ENCODE measurements around the gene ETNK1. TPM values are rescaled to one million over a fixed set of nuclear protein-coding genes. Genes with fewer than 3 reads are reported as not detected.
A peak's percentile ranks its signal among the peaks of the same experiment; 100 is the strongest.

Gene ETNK1
- total RNA-seq, 1 donor from 2014 or later, result 93.1 TPM

DNA sequence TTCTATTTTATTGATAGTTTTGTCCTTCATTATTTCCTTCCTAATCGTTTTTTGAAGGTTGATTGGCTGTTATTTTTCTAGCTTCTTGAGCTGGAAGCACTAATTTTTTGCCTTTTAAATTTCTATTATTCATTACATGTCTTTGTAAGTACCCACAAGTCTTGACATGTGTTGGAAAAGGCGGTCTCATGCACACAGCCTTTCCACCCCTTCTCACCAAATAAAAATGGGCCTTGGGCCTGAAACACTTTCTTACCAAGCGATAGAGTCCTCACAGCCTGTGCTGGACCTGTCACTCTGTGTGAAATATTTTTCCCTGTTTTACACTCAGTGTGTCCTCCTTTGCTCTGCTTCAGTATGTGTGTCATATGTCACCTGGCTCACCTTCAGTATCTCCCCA, 9.9 kb downstream of the ETNK1 start:
- DNase-seq (ENCODE audit: extremely low spot score, unreplicated experiment), result no peak
- H3K27me3 Mint-ChIP-seq, result no peaks in the 10 kb centered on the region
- peaks cover 50% of the 10 kb centered on the region for H3K36me3 Mint-ChIP-seq
- no peaks in the 10 kb centered on the region for H3K4me1 Mint-ChIP-seq (ENCODE audit: unreplicated experiment)
- no peak overlapping the region for H3K4me3 Mint-ChIP-seq
- no peak for TF ChIP-seq CTCF (conservative IDR thresholded peaks at IDR 0.05)
- H3K27ac Mint-ChIP-seq, result peak overlapping the region; percentile 11
- no peaks in the 10 kb centered on the region for H3K9me3 Mint-ChIP-seq

DNA sequence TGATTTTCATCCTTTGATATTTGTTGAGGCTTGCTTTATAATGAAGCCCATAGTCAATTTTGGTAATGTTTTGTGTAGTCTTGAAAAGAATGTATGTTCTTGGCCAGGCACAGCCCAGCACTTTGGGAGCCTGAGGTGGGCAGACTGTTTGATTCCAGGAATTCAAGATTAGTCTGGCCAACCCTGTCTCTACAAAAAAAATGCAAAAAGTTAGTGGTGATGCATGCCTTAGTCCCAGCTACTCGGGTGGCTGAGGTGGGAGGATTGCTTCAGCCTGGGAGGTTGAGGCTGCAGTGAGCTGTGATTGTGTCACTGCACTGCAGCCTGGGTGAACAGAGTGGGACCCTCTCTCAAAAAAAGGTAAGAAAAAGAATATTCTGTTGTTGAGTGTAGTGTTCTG, 10.8 kb downstream of the ETNK1 start:
- no peak for DNase-seq (ENCODE audit: extremely low spot score, unreplicated experiment)
- no peaks in the 10 kb centered on the region for H3K9me3 Mint-ChIP-seq
- TF ChIP-seq CTCF (conservative IDR thresholded peaks at IDR 0.05), result no peak
- H3K27ac Mint-ChIP-seq, result no peak overlapping the region
- no peaks in the 10 kb centered on the region for H3K4me1 Mint-ChIP-seq (ENCODE audit: unreplicated experiment)
- peaks cover 45% of the 10 kb centered on the region for H3K36me3 Mint-ChIP-seq
- H3K27me3 Mint-ChIP-seq, result no peaks in the 10 kb centered on the region
- no peak overlapping the region for H3K4me3 Mint-ChIP-seq

DNA sequence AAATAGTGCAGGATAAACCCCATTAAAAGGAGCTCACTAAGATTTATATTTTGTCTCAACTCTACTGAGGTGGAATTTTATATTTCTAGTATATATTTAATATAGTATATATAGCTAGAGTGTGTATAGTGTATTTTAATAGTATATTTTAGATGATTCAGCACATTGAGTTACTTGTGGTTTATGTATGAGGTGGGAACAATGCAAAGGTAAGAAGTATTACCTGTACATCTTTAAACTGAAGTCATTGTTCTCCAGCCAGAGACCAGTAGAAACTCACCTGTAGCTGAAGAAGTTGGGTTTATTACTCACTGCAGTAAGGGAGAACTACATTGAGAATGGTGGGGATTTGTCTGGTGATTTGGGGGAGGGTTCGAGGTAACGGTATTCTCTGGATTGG, 15.9 kb downstream of the ETNK1 start:
- peaks cover 38% of the 10 kb centered on the region for H3K36me3 Mint-ChIP-seq
- H3K27me3 Mint-ChIP-seq, result no peaks in the 10 kb centered on the region
- no peaks in the 10 kb centered on the region for H3K9me3 Mint-ChIP-seq
- no peak for DNase-seq (ENCODE audit: extremely low spot score, unreplicated experiment)
- TF ChIP-seq CTCF (conservative IDR thresholded peaks at IDR 0.05), result no peak
- H3K27ac Mint-ChIP-seq, result no peak overlapping the region
- H3K4me1 Mint-ChIP-seq (ENCODE audit: unreplicated experiment), result no peaks in the 10 kb centered on the region
- H3K4me3 Mint-ChIP-seq, result no peak overlapping the region

DNA sequence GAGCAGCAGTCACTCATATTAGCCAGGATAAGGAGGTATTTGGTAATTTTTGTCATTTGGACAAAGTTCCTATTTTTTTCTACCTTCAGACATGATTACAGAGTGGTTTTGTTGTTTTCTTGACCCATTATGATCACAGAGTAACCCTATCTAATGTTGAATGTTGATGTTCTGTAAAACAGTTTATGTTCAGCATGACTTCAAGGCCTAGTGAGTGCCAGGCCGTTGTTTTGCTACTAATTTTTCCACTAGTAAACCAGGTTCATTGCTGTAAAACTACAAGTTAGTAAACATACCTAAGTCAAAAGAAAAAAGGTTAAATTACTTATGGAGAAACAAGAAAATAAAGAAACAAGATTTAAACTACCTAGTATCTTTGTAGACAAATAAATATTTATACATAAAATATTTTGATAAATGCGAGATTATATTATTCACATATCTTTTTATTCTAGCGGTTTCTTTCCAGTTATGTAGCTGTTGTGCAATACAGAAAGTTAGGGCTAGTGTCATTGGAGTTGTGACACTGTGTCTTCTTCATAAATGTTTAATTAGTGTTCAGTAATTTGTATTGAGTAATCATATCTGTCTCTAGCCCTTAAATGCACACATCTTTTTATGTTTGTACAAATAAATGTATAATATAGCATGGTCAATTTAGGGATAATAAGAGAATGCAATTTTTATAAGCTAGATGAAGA, 16.5 kb downstream of the ETNK1 start:
- no peak overlapping the region for H3K27ac Mint-ChIP-seq
- H3K4me3 Mint-ChIP-seq, result no peak overlapping the region

GRCh38 chr12:22648668-22649067, 23.7 kb downstream of the ETNK1 start:
- DNase-seq (ENCODE audit: extremely low spot score, unreplicated experiment), result no peak
- H3K27ac Mint-ChIP-seq, result no peak overlapping the region
- no peaks in the 10 kb centered on the region for H3K4me1 Mint-ChIP-seq (ENCODE audit: unreplicated experiment)

More for the DNA sequence above, 16.5 kb downstream of the ETNK1 start:
- Mint-ChIP-seq H3K36me3 (peaks cover 37% of the 10 kb centered on the region), H3K27me3 (no peaks in the 10 kb centered on the region), H3K9me3 (no peaks in the 10 kb centered on the region), H3K4me1 (ENCODE audit: unreplicated experiment) (no peaks in the 10 kb centered on the region)
- DNase-seq (ENCODE audit: extremely low spot score, unreplicated experiment), result no peak
- no peak for TF ChIP-seq CTCF (conservative IDR thresholded peaks at IDR 0.05)

More at GRCh38 chr12:22648668-22649067, 23.7 kb downstream of the ETNK1 start:
- Mint-ChIP-seq H3K27me3 (no peaks in the 10 kb centered on the region), H3K9me3 (no peaks in the 10 kb centered on the region), H3K36me3 (peaks cover 55% of the 10 kb centered on the region), H3K4me3 (no peak overlapping the region)
- no peak for TF ChIP-seq CTCF (conservative IDR thresholded peaks at IDR 0.05)
